GM18907 (cell line): ENCODE measurements around the gene MAPRE2.

Experiments
- ATAC-seq: cut with Tn5 transposase; IDR thresholded peaks from one replicate; pipeline ENCODE4 v1.9.1; 2021; ENCODE audit warnings: mild to moderate bottlenecking, moderate library complexity; ENCODE audit not compliant: unreplicated experiment

The MAPRE2 gene

GRCh38 chr18:35040988-35041814 is at the start of gene MAPRE2:
Gene MAPRE2, plus strand, starts transcription at chr18:35041413. Its CDS starts 127 bp downstream, at chr18:35041540.
- peak; percentile 79 for ATAC-seq

- no peak for ATAC-seq
Measured at GRCh38 chr18:34991561-34991960, 49.7 kb upstream of the MAPRE2 start.

GRCh38 chr18:34993289-34993688 is 47.9 kb upstream of the MAPRE2 start:
- ATAC-seq, result no peak

GRCh38 chr18:34995746-34996145 is 45.5 kb upstream of the MAPRE2 start:
- ATAC-seq, result no peak

- ATAC-seq, result no peak
Measured at GRCh38 chr18:34998661-34999060, 42.6 kb upstream of the MAPRE2 start.

GRCh38 chr18:34999756-35000289 is 41.4 kb upstream of the MAPRE2 start:
- no peak for ATAC-seq

GRCh38 chr18:35000457-35000856 is 40.8 kb upstream of the MAPRE2 start:
- ATAC-seq, result no peak

- no peak for ATAC-seq
Measured at GRCh38 chr18:35002120-35002519, 39.1 kb upstream of the MAPRE2 start.

GRCh38 chr18:35005963-35006577 is 35.1 kb upstream of the MAPRE2 start:
- ATAC-seq, result peak; percentile 80

GRCh38 chr18:35010156-35010555 is 31.1 kb upstream of the MAPRE2 start:
- no peak for ATAC-seq

GRCh38 chr18:35010993-35011392 is 30.2 kb upstream of the MAPRE2 start:
- no peak for ATAC-seq

- no peak for ATAC-seq
Measured at GRCh38 chr18:35019933-35020332, 21.3 kb upstream of the MAPRE2 start.

GRCh38 chr18:35022426-35023001 is 18.7 kb upstream of the MAPRE2 start:
- ATAC-seq, result no peak

GRCh38 chr18:35024196-35024595 is 17.0 kb upstream of the MAPRE2 start:
- ATAC-seq, result no peak

GRCh38 chr18:35024965-35025364 is 16.2 kb upstream of the MAPRE2 start:
- no peak for ATAC-seq

- peak; percentile 48 for ATAC-seq
Measured at GRCh38 chr18:35026407-35027061, 14.7 kb upstream of the MAPRE2 start.

- no peak for ATAC-seq
Measured at GRCh38 chr18:35027206-35027605, 14.0 kb upstream of the MAPRE2 start.

- no peak for ATAC-seq
Measured at GRCh38 chr18:35028536-35028935, 12.7 kb upstream of the MAPRE2 start.

- ATAC-seq, result no peak
Measured at GRCh38 chr18:35029103-35029502, 12.1 kb upstream of the MAPRE2 start.

- ATAC-seq, result peak; percentile 74
Measured at GRCh38 chr18:35029770-35030169, 11.4 kb upstream of the MAPRE2 start.

GRCh38 chr18:35030277-35030989 is 10.8 kb upstream of the MAPRE2 start:
- ATAC-seq, result peak; percentile 61
